K562 (cell line): ENCODE results near the gene TBRG1. TPM values are rescaled to one million over a fixed set of nuclear protein-coding genes. Genes with fewer than 3 reads are reported as not detected.

Source experiments
- ATAC-seq: fragments of 200-7000 bp; cut with Tn5 transposase; 3 replicates; pipeline ENCODE4 v1.9.1; 2020; ENCODE audit warnings: moderate library complexity
- BruUV-seq: library from RNA; stranded (reverse); fragments of 400-500 nt; replicated peaks from 2 replicates; lab custom pipeline; 2021; lab: Mats Ljungman, UMichigan
- CTCF ChIA-PET: fragments of 300-600 bp; formaldehyde crosslinking; extraction: SDS; loops from one replicate; lab custom pipeline; 2021; ENCODE audit warnings: low intra/inter-chr PET ratio; lab: Yijun Ruan, JAX
- POLR2A ChIA-PET: fragments of 300-600, 350-650 bp; sonication (Branson Sonifier 250); formaldehyde crosslinking; extraction: SDS; loops from one replicate; lab custom pipeline; 2021; ENCODE audit warnings: antibody characterized with exemption, inconsistent platforms; lab: Yijun Ruan, JAX
- DNase-seq, 4 experiments: peaks; one replicate each; pipeline versions ENCODE4 v3.0.0 to v3.0.0-alpha.2; 2011 to 2018; ENCODE audit warnings: low spot score in 3 of 4, mixed read lengths in 3 of 4; ENCODE audit errors: extremely low read depth in 1 of 4
- FAIRE-seq: peaks from 2 replicates; lab custom pipeline; 2011; peaks lifted over from hg19 to GRCh38; lab: Jason Lieb, UNC
- H2AFZ ChIP-seq: 2 replicates; pipeline ENCODE4 v1.6.0; 2011; ENCODE audit warnings: low read depth, low read length, control low read depth, inconsistent platforms
- H3K27ac ChIP-seq: fragments of 200-600 bp; 3 replicates; pipeline ENCODE4 v1.8.0; 2011; ENCODE audit warnings: low read depth, mild to moderate bottlenecking, control low read depth, inconsistent platforms, low read length, moderate library complexity, mixed read lengths; ENCODE audit errors: extremely low read depth
- H3K27me3 ChIP-seq, 2 experiments: fragments of 300-600 bp in 1 of 2; 2 replicates in 1 of 2; 3 replicates in 1 of 2; pipeline versions ENCODE4 v1.6.0 to v1.8.0; 2011; ENCODE audit warnings: inconsistent platforms in 2 of 2, low read length in 2 of 2, mild to moderate bottlenecking in 1 of 2, mixed read lengths in 1 of 2, moderate library complexity in 1 of 2; ENCODE audit not compliant: control insufficient read depth in 2 of 2, insufficient read depth in 2 of 2
- H3K36me3 ChIP-seq: fragments of 300-600 bp; 3 replicates; pipeline ENCODE4 v1.8.0; 2011; ENCODE audit warnings: mild to moderate bottlenecking, low read length, inconsistent platforms; ENCODE audit not compliant: control insufficient read depth, insufficient read depth
- H3K4me1 ChIP-seq, 2 experiments: fragments of 200-600 bp in 1 of 2; replicated peaks in 1 of 2; 2 replicates in 1 of 2; 3 replicates in 1 of 2; pipeline versions ENCODE4 v1.5.1 to v1.8.0; 2011; ENCODE audit warnings: inconsistent platforms in 2 of 2, low read length in 2 of 2, mild to moderate bottlenecking in 1 of 2, mixed read lengths in 1 of 2, moderate library complexity in 1 of 2; ENCODE audit not compliant: control insufficient read depth in 2 of 2, insufficient read depth in 2 of 2
- H3K4me2 ChIP-seq: 2 replicates; pipeline ENCODE4 v1.6.1; 2011; ENCODE audit warnings: low read length, control low read depth, inconsistent platforms, mixed read lengths; ENCODE audit not compliant: insufficient read depth
- H3K4me3 ChIP-seq: fragments of 200-600 bp; sonication (generic), shearing (Covaris generic); 2 replicates; pipeline ENCODE4 v1.5.1; 2016; ENCODE audit warnings: control low read depth, inconsistent platforms
- H3K79me2 ChIP-seq: fragments of 200-600 bp; 3 replicates; pipeline ENCODE4 v1.8.0; 2011; ENCODE audit warnings: low read length, inconsistent platforms; ENCODE audit not compliant: control insufficient read depth, insufficient read depth
- H3K9ac ChIP-seq, 2 experiments: 2 replicates each; pipeline versions ENCODE4 v1.6.0 to v1.6.1; 2011; ENCODE audit warnings: low read depth in 2 of 2, low read length in 2 of 2, control low read depth in 1 of 2, inconsistent platforms in 1 of 2, mild to moderate bottlenecking in 1 of 2, mixed read lengths in 1 of 2; ENCODE audit not compliant: insufficient read depth in 1 of 2
- H3K9me1 ChIP-seq: one replicate; pipeline ENCODE4 v1.6.0; 2011; ENCODE audit warnings: inconsistent platforms, mild to moderate bottlenecking, low read length, moderate library complexity; ENCODE audit not compliant: control insufficient read depth, insufficient read depth
- H3K9me3 ChIP-seq: replicated peaks from 2 replicates; pipeline ENCODE4 v1.5.1; 2011; ENCODE audit warnings: low read depth, low read length, inconsistent platforms; ENCODE audit not compliant: control insufficient read depth, insufficient read depth
- H4K20me1 ChIP-seq: replicated peaks from 2 replicates; pipeline ENCODE4 v1.6.1; 2011; ENCODE audit warnings: low read length, inconsistent platforms, mixed read lengths; ENCODE audit not compliant: control insufficient read depth, insufficient read depth
- ARID2 ChIP-seq: fragments of 450-650 bp; IDR thresholded peaks from 2 replicates; pipeline ENCODE4 v1.6.1; 2017; ENCODE audit warnings: antibody characterized with exemption, mild to moderate bottlenecking
- CHD4 ChIP-seq: fragments of 200-600 bp; sonication (generic); IDR thresholded peaks from 3 replicates; pipeline ENCODE4 v1.6.1; 2012; ENCODE audit warnings: low read depth, mild to moderate bottlenecking, mixed read lengths, low read length, inconsistent platforms; ENCODE audit not compliant: insufficient read depth, insufficient replicate concordance, poor library complexity, severe bottlenecking
- EP400 ChIP-seq: fragments of 450-650 bp; IDR thresholded peaks from 2 replicates; pipeline ENCODE4 v1.6.1; 2017; ENCODE audit warnings: antibody characterized with exemption, mild to moderate bottlenecking, moderate library complexity
- IRF2 ChIP-seq: sonication (generic); formaldehyde crosslinking; IDR thresholded peaks from 2 replicates; pipeline ENCODE4 v1.8.1; 2022; ENCODE audit warnings: mild to moderate bottlenecking, missing genetic modification reagents
- JUN ChIP-seq, 2 experiments: sonication (generic) in 1 of 2; formaldehyde crosslinking in 1 of 2; IDR thresholded peaks; 2 replicates each; pipeline versions ENCODE4 v1.6.1 to v1.8.0; 2012 to 2022; ENCODE audit warnings: borderline replicate concordance in 2 of 2, mild to moderate bottlenecking in 2 of 2, improper control_type of control experiment in 1 of 2, low read depth in 1 of 2, low read length in 1 of 2, missing genetic modification reagents in 1 of 2
- MAFG ChIP-seq: fragments of 450-650 bp; conservative IDR thresholded peaks from 2 replicates; pipeline ENCODE4 v1.6.1; 2016; ENCODE audit warnings: missing genetic modification characterization, missing compliant biosample characterization
- RAD51 ChIP-seq: fragments of 450-650 bp; IDR thresholded peaks from 2 replicates; pipeline ENCODE4 v1.7.1; 2016; ENCODE audit warnings: low read depth, mild to moderate bottlenecking, borderline replicate concordance
- RCOR1 ChIP-seq, 2 experiments: IDR thresholded peaks; 2 replicates each; pipeline ENCODE4 v1.6.1; 2012; ENCODE audit warnings: low read depth in 2 of 2, low read length in 2 of 2, borderline replicate concordance in 1 of 2, improper control_type of control experiment in 1 of 2
- RFX1 ChIP-seq: fragments of 450-650 bp; IDR thresholded peaks from 2 replicates; pipeline ENCODE4 v1.6.1; 2016; ENCODE audit warnings: mild to moderate bottlenecking, moderate library complexity
- SMAD3 ChIP-seq: fragments of 450-650 bp; formaldehyde crosslinking; conservative IDR thresholded peaks from 2 replicates; pipeline ENCODE4 v1.4.0; 2020; ENCODE audit warnings: mild to moderate bottlenecking
- SMARCE1 ChIP-seq: fragments of 450-650 bp; IDR thresholded peaks from 2 replicates; pipeline ENCODE4 v1.7.1; 2016; ENCODE audit warnings: mild to moderate bottlenecking
- SOX6 ChIP-seq: fragments of 450-650 bp; IDR thresholded peaks from 2 replicates; pipeline ENCODE4 v1.6.1; 2014; ENCODE audit warnings: mild to moderate bottlenecking
- TAF1 ChIP-seq: IDR thresholded peaks from 2 replicates; pipeline ENCODE4 v1.6.1; 2011; ENCODE audit warnings: mild to moderate bottlenecking, low read length, moderate library complexity; ENCODE audit not compliant: insufficient read depth, control insufficient read depth, severe bottlenecking; ENCODE audit errors: extremely low read depth
- TRIM28 ChIP-seq: fragments of 450-650 bp; IDR thresholded peaks from 2 replicates; pipeline ENCODE4 v1.6.1; 2017
- ZNF121 ChIP-seq: sonication (generic); formaldehyde crosslinking; conservative IDR thresholded peaks from 2 replicates; pipeline ENCODE4 v1.8.0; 2022; ENCODE audit warnings: missing genetic modification reagents
- ZSCAN32 ChIP-seq: fragments of 450-650 bp; formaldehyde crosslinking; IDR thresholded peaks from 2 replicates; pipeline ENCODE4 v1.4.0; 2020; ENCODE audit warnings: mild to moderate bottlenecking, moderate library complexity
- in situ Hi-C: fragments of 300-500 bp; cut with MboI; formaldehyde crosslinking; loops from 4 replicates; pipeline ENCODE4 v1.15.0; 2018; ENCODE audit warnings: inconsistent platforms, mixed read lengths
- intact Hi-C: fragments of 100-400 bp; cut with micrococcal nuclease; formaldehyde crosslinking; loops from 2 replicates; pipeline ENCODE4 v1.14.2; 2022
- polyA plus RNA-seq, 8 experiments: library from polyadenylated mRNA; depleted of rRNA in 4 of 8; stranded (reverse) in 5 of 8; unstranded in 3 of 8; fragments of >200 nt; fragmentation: Nextera tagmentation in 2 of 8; fragmentation: Illumina TruSeq in 1 of 8; extraction: Ambion mirVana in 2 of 8; extraction: Trizol in 1 of 8; gene quantifications; 2 replicates each; pipeline versions ENCODE4 v1.2.1 to v1.2.3, GENCODE V29; 2011 to 2014; ENCODE audit warnings: inconsistent platforms in 1 of 8, missing spikeins in 1 of 8
- total RNA-seq, 7 experiments: library from RNA; depleted of rRNA in 6 of 7; stranded (reverse); fragments of >200 nt in 6 of 7; fragmentation: Illumina TruSeq in 2 of 7; extraction: Trizol in 2 of 7; gene quantifications; 2 replicates each; pipeline versions ENCODE4 v1.2.1 to v1.2.3, GENCODE V29; 2011 to 2021; ENCODE audit warnings: low replicate concordance in 1 of 7
- TF ChIP-seq, protein P1 (sequence below), 2 experiments: fragments of 450-650 bp in 1 of 2; sonication (generic) in 1 of 2; formaldehyde crosslinking in 1 of 2; IDR thresholded peaks in 1 of 2; conservative IDR thresholded peaks in 1 of 2; 2 replicates each; pipeline versions ENCODE4 v1.6.1 to v1.8.1; 2016 to 2023; ENCODE audit warnings: mild to moderate bottlenecking in 2 of 2, moderate library complexity in 2 of 2, inconsistent platforms in 1 of 2, missing genetic modification reagents in 1 of 2
- TF ChIP-seq, protein P2 (sequence below): fragments of 200-800 bp; sonication (Bioruptor generic); IDR thresholded peaks from 2 replicates; pipeline ENCODE4 v1.6.1; 2017; ENCODE audit warnings: missing genetic modification characterization, missing compliant biosample characterization
- TF ChIP-seq, protein P3 (sequence below): sonication (generic); formaldehyde crosslinking; IDR thresholded peaks from 2 replicates; pipeline ENCODE4 v1.4.0; 2020; ENCODE audit warnings: mild to moderate bottlenecking, missing genetic modification reagents

Gene TBRG1
- total and polyA plus RNA-seq, 9 of the 15 experiments (the other 6 are each of a cell fraction or from before 2014, with no cell fraction given): 8.7 to 30.0 (median 20.2) TPM

DNA sequence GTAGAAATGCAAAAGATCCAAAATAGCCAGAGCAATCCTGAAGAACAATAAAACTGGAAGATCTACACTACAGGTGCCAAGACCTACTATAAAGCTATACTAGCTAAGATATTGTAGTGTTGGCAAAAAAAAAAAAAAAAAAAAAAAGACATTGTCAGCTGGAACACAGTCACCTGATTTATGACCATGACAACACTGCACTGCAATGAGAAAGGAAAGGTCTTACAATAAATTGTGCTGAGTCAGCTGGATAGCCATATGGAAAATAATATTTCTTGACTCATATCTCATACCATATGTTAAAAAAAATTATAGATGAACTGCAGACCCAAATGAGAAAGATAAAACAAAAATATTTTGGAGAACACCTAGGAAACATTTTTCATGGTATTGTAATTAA lies 14.5 kb upstream of the TBRG1 start:
- CTCF ChIA-PET: no interaction called here
- no peak overlapping the region for H2AFZ ChIP-seq
- intact Hi-C loops: no loop called here
- TF ChIP-seq, protein P1, sequence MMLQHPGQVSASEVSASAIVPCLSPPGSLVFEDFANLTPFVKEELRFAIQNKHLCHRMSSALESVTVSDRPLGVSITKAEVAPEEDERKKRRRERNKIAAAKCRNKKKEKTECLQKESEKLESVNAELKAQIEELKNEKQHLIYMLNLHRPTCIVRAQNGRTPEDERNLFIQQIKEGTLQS (IDR thresholded peaks at IDR 0.05): peak; percentile 81
- TF ChIP-seq, protein P1 (CRISPR knock-in tag; conservative IDR thresholded peaks at IDR 0.05): no peak
- TF ChIP-seq JUN (IDR thresholded peaks at IDR 0.05; ENCODE audit: borderline replicate concordance, low read depth, low read length) (peak; percentile 67; the same call in 1 of the 2 replicates), JUN (CRISPR knock-in tag; IDR thresholded peaks at IDR 0.05; ENCODE audit: borderline replicate concordance) (no peak), RFX1 (peak; percentile 26; the same call in 1 of the 2 replicates), IRF2 (CRISPR knock-in tag) (no peak), SOX6 (peak; percentile 71), ZNF121 (CRISPR knock-in tag) (no peak), EP400 (peak; percentile 28; the same call in 1 of the 2 replicates), SMAD3 (no peak), ZSCAN32 (no peak), CHD4 (no peak), SMARCE1 (peak; percentile 65), TRIM28 (0 out of 2 replicates have a peak, but pooled peaks have one; percentile 26), RAD51 (peak; percentile 30; the same call in 1 of the 2 replicates), RCOR1 (IDR thresholded peaks at IDR 0.05; ENCODE audit: borderline replicate concordance in 1 of 2, low read depth in 2 of 2, low read length in 2 of 2) (peak in 1 of 2 experiments; percentile 47; a peak in 1 of 4 replicates), MAFG (tag) (peak; percentile 100), TAF1 (no peak), ARID2 (no peak)
- TF ChIP-seq, protein P2, sequence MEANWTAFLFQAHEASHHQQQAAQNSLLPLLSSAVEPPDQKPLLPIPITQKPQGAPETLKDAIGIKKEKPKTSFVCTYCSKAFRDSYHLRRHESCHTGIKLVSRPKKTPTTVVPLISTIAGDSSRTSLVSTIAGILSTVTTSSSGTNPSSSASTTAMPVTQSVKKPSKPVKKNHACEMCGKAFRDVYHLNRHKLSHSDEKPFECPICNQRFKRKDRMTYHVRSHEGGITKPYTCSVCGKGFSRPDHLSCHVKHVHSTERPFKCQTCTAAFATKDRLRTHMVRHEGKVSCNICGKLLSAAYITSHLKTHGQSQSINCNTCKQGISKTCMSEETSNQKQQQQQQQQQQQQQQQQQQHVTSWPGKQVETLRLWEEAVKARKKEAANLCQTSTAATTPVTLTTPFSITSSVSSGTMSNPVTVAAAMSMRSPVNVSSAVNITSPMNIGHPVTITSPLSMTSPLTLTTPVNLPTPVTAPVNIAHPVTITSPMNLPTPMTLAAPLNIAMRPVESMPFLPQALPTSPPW (CRISPR knock-in tag): no peak; the same call in 1 of the 2 replicates
- TF ChIP-seq, protein P3, sequence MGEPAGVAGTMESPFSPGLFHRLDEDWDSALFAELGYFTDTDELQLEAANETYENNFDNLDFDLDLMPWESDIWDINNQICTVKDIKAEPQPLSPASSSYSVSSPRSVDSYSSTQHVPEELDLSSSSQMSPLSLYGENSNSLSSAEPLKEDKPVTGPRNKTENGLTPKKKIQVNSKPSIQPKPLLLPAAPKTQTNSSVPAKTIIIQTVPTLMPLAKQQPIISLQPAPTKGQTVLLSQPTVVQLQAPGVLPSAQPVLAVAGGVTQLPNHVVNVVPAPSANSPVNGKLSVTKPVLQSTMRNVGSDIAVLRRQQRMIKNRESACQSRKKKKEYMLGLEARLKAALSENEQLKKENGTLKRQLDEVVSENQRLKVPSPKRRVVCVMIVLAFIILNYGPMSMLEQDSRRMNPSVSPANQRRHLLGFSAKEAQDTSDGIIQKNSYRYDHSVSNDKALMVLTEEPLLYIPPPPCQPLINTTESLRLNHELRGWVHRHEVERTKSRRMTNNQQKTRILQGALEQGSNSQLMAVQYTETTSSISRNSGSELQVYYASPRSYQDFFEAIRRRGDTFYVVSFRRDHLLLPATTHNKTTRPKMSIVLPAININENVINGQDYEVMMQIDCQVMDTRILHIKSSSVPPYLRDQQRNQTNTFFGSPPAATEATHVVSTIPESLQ: no peak

More for the DNA sequence above, 14.5 kb upstream of the TBRG1 start:
- in situ Hi-C loops: no loop called here
- Histone ChIP-seq H3K9me1 (no peaks in the 10 kb centered on the region), H3K27me3 (peaks cover 3 to 8% of the 10 kb centered on the region in 2 experiments; a peak in 2 of 5 replicates), H3K4me2 (no peak overlapping the region), H3K4me3 (no peak overlapping the region), H3K4me1 (no peaks in the 10 kb centered on the region; a peak in 2 of 5 replicates), H3K36me3 (no peaks in the 10 kb centered on the region), H4K20me1 (no peaks in the 10 kb centered on the region), H3K27ac (no peak overlapping the region), H3K9me3 (no peaks in the 10 kb centered on the region), H3K9ac (no peak overlapping the region), H3K79me2 (no peaks in the 10 kb centered on the region)
- FAIRE-seq: peak; percentile 71
- peak in 2 of 4 experiments; percentile 33 to 54 for DNase-seq
- BruUV-seq: no TSS peak
- ATAC-seq: peak; percentile 69
- POLR2A ChIA-PET: no interaction called here
